ENCODE data around the gene IL6.
"Not testable (repeated sequence)": the region's sequence is repeated elsewhere in the genome, so short reads cannot be mapped to it uniquely, and the experiment has no call there.

GRCh38 chr7:22705874-22706273 is 21.1 kb upstream of the IL6 start:
- TF ChIP-seq CTCF, POLR2A (IDR thresholded peaks at IDR 0.05): not testable (repeated sequence)

Data from right lobe of liver (tissue), 4 donors.